ENCODE data around the gene TPST2. TPM values are rescaled to one million over a fixed set of nuclear protein-coding genes. Genes with fewer than 3 reads are reported as not detected.

The TPST2 gene
- total and polyA plus RNA-seq, 10 of the 15 experiments (the other 5 are each of a cell fraction or from before 2014, with no cell fraction given): 6.3 to 33.7 (median 28.4) TPM

- TF ChIP-seq NKRF (conservative IDR thresholded peaks at IDR 0.05): peak; percentile 50; the same call in 1 of the 2 replicates
- TF ChIP-seq SKIL (IDR thresholded peaks at IDR 0.05; ENCODE audit: low read depth, poor library complexity, severe bottlenecking): peak; percentile 11
- no peak for TF ChIP-seq SMAD1 (IDR thresholded peaks at IDR 0.05; ENCODE audit: low read depth, partially characterized antibody)
- peak; percentile 64 for TF ChIP-seq YY1 (IDR thresholded peaks at IDR 0.05; ENCODE audit: low read depth, low read length)
- peak in 1 of 3 experiments; percentile 22; a peak in 2 of 6 replicates for TF ChIP-seq CTCF (IDR thresholded peaks at IDR 0.05 in 2 of 3, conservative IDR thresholded peaks at IDR 0.05 in 1 of 3; ENCODE audit: control insufficient read depth in 2 of 3, extremely low read depth in 1 of 3, insufficient read depth in 1 of 3, low read depth in 3 of 3, low read length in 3 of 3)
Measured at GRCh38 chr22:26479043-26479791, 110.7 kb downstream of the TPST2 start (continued).
